Astrocyte of the spinal cord (primary cell): ENCODE results near the gene ETNK2.

Experiments used
- DNase-seq: peaks from one replicate; pipeline ENCODE4 v3.0.0; 2011; ENCODE audit warnings: low read depth, low spot score
- H3K4me3 ChIP-seq: 2 replicates; pipeline ENCODE4 v1.5.1; 2011; ENCODE audit warnings: low read depth, mild to moderate bottlenecking, low read length, moderate library complexity
- CTCF ChIP-seq: IDR thresholded peaks from 2 replicates; pipeline ENCODE4 v1.5.1; 2012; ENCODE audit warnings: low read depth, mild to moderate bottlenecking, low read length, inconsistent platforms
- in situ Hi-C: cut with HindIII; loops from 2 replicates; pipeline ENCODE4 v1.10.0; 2017; ENCODE audit warnings: low sequenced_read_pairs

The ETNK2 gene

GRCh38 chr1:204084247-204084772 is 67.5 kb downstream of the ETNK2 start:
- no peak overlapping the region for H3K4me3 ChIP-seq
- in situ Hi-C loops: no loop called here
- no peak for DNase-seq
- TF ChIP-seq CTCF: no peak

- H3K4me3 ChIP-seq: no peak overlapping the region
- DNase-seq: no peak
- TF ChIP-seq CTCF: no peak
- in situ Hi-C loops: no loop called here
Observed at GRCh38 chr1:204083491-204083890, 68.4 kb downstream of the ETNK2 start.

GRCh38 chr1:204081791-204082513 is 69.9 kb downstream of the ETNK2 start:
- no peak overlapping the region for H3K4me3 ChIP-seq
- in situ Hi-C loops: no loop called here
- no peak for TF ChIP-seq CTCF
- no peak for DNase-seq

GRCh38 chr1:204081164-204081790 is 70.6 kb downstream of the ETNK2 start:
- no peak for DNase-seq
- in situ Hi-C loops: no loop called here
- no peak overlapping the region for H3K4me3 ChIP-seq
- TF ChIP-seq CTCF: no peak
